ENCODE data around the gene C1orf141. TPM values are rescaled to one million over a fixed set of nuclear protein-coding genes. Genes with fewer than 3 reads are reported as not detected.
A peak's percentile ranks its signal among the peaks of the same experiment; 100 is the strongest.

Gene C1orf141
- total and polyA plus RNA-seq, 2 donors, result 0.05 TPM; not detected in 1

DNA sequence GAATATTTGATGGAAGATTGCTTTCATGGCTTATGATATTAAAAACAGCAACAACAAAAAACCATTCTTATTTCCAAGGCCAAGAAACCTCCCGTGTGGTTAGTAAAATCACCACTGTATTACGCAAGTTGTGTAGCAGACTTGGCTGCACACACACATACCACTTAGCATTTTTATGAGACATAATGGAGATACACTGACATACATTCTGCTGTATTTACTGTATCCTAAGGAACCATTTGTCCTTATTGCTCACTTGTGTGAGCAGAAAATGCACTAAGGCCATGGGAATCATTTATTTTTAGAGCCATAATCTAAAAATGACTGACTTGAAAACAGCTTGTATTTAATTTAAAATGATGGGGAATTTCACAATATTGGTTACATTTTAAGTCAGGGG is 584 bp upstream of the C1orf141 start:
- Histone ChIP-seq H3K4me1 (ENCODE audit: control insufficient read depth in 2 of 2, insufficient read depth in 2 of 2, low read length in 2 of 2) (peaks cover 2 to 10% of the 10 kb centered on the region in 2 donors), H3K4me3 (ENCODE audit: low read length in 2 of 2) (no peak overlapping the region), H3K27ac (ENCODE audit: low read depth in 1 of 2, low read length in 1 of 2) (no peak overlapping the region), H3K27me3 (ENCODE audit: control insufficient read depth in 2 of 2, insufficient read depth in 1 of 2, low read length in 1 of 2) (no peaks in the 10 kb centered on the region), H3K9me3 (ENCODE audit: control insufficient read depth in 2 of 2, insufficient read depth in 1 of 2, low read length in 1 of 2) (no peaks in the 10 kb centered on the region), H3K36me3 (ENCODE audit: control insufficient read depth in 2 of 2, insufficient read depth in 2 of 2, low read length in 1 of 2) (no peaks in the 10 kb centered on the region)
- no peak for DNase-seq (ENCODE audit: low read depth in 6 of 9, low spot score in 9 of 9)
- 93% methylated on average over 2 of the region's 2 CpGs for WGBS

DNA sequence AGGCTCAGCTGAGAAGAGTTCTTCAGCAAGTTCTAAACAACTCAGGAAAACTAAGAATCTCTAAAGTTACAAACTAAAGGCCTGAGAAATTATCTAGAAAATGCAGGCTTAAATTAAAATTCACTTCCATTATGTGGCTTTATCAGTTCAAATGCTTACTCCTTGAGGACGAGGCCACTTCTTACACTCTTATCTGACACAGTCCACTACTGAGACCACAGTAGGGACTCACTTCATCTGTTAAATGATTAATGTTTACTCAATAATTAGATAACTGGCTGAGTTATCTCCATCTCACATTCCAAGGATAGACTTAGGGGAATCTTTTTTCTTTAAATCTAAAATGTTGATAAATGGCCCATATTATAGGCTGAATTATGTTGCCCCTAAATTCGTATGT is 1.6 kb downstream of the C1orf141 start:
- Histone ChIP-seq H3K27ac (ENCODE audit: low read depth in 1 of 2, low read length in 1 of 2) (no peak overlapping the region), H3K4me1 (ENCODE audit: control insufficient read depth in 2 of 2, insufficient read depth in 2 of 2, low read length in 2 of 2) (peaks cover 2 to 10% of the 10 kb centered on the region in 2 donors), H3K9me3 (ENCODE audit: control insufficient read depth in 2 of 2, insufficient read depth in 1 of 2, low read length in 1 of 2) (no peaks in the 10 kb centered on the region), H3K27me3 (ENCODE audit: control insufficient read depth in 2 of 2, insufficient read depth in 1 of 2, low read length in 1 of 2) (no peaks in the 10 kb centered on the region), H3K36me3 (ENCODE audit: control insufficient read depth in 2 of 2, insufficient read depth in 2 of 2, low read length in 1 of 2) (no peaks in the 10 kb centered on the region), H3K4me3 (ENCODE audit: low read length in 2 of 2) (no peak overlapping the region)
- 99% methylated on average over 2 of the region's 2 CpGs for WGBS
- no peak for DNase-seq (ENCODE audit: low read depth in 6 of 9, low spot score in 9 of 9)

DNA sequence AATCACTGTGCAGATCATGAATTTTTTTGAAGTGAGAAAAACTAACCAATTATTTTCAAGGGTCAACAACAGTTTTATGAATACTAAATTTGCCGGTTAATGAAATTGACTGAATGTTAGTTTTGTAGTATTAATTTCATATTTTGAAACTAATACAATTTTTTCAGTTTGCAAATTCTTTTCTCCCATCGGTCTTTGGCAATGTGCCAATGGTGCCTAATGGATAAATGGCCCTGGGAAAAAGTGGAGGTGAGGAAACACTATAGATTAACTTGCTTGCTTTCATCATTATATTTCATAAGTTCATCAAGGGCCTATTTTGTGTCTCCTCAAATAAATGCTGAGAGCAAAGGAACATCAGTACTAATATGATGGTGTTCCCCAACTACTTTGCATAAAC is 4.1 kb downstream of the C1orf141 start:
- Histone ChIP-seq H3K27me3 (ENCODE audit: control insufficient read depth in 2 of 2, insufficient read depth in 1 of 2, low read length in 1 of 2) (no peaks in the 10 kb centered on the region), H3K4me1 (ENCODE audit: control insufficient read depth in 2 of 2, insufficient read depth in 2 of 2, low read length in 2 of 2) (peaks cover 2 to 10% of the 10 kb centered on the region in 2 donors), H3K9me3 (ENCODE audit: control insufficient read depth in 2 of 2, insufficient read depth in 1 of 2, low read length in 1 of 2) (no peaks in the 10 kb centered on the region), H3K27ac (ENCODE audit: low read depth in 1 of 2, low read length in 1 of 2) (no peak overlapping the region), H3K36me3 (ENCODE audit: control insufficient read depth in 2 of 2, insufficient read depth in 2 of 2, low read length in 1 of 2) (no peaks in the 10 kb centered on the region), H3K4me3 (ENCODE audit: low read length in 2 of 2) (no peak overlapping the region)
- WGBS, result 93% methylated on average over 2 of the region's 2 CpGs
- no peak for DNase-seq (ENCODE audit: low read depth in 6 of 9, low spot score in 9 of 9)

DNA sequence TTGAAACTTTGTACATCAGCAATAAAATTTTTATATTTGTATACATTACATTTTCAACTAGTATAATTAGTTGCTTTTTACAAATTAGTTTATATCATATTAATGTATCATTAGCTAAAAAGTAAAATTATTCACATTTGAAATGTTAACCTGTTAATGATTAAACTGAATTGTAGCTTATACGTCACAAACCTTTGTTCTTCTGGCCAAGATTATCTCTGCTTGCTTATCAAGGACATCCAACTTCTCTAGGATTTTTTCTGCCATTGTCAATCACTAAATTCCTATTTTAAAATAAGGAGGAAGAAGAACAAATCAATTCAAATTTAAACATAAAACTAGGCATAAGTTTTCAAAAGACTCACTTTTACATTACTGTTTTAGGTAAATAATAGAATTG is 7.8 kb downstream of the C1orf141 start:
- Histone ChIP-seq H3K4me1 (ENCODE audit: control insufficient read depth in 2 of 2, insufficient read depth in 2 of 2, low read length in 2 of 2) (no peaks in the 10 kb centered on the region), H3K27me3 (ENCODE audit: control insufficient read depth in 2 of 2, insufficient read depth in 1 of 2, low read length in 1 of 2) (no peaks in the 10 kb centered on the region), H3K4me3 (ENCODE audit: low read length in 2 of 2) (no peak overlapping the region), H3K9me3 (ENCODE audit: control insufficient read depth in 2 of 2, insufficient read depth in 1 of 2, low read length in 1 of 2) (no peaks in the 10 kb centered on the region), H3K27ac (ENCODE audit: low read depth in 1 of 2, low read length in 1 of 2) (no peak overlapping the region), H3K36me3 (ENCODE audit: control insufficient read depth in 2 of 2, insufficient read depth in 2 of 2, low read length in 1 of 2) (no peaks in the 10 kb centered on the region)
- WGBS, result 99% methylated on average over 1 of the region's 1 CpG
- DNase-seq (ENCODE audit: low read depth in 6 of 9, low spot score in 9 of 9), result no peak

DNA sequence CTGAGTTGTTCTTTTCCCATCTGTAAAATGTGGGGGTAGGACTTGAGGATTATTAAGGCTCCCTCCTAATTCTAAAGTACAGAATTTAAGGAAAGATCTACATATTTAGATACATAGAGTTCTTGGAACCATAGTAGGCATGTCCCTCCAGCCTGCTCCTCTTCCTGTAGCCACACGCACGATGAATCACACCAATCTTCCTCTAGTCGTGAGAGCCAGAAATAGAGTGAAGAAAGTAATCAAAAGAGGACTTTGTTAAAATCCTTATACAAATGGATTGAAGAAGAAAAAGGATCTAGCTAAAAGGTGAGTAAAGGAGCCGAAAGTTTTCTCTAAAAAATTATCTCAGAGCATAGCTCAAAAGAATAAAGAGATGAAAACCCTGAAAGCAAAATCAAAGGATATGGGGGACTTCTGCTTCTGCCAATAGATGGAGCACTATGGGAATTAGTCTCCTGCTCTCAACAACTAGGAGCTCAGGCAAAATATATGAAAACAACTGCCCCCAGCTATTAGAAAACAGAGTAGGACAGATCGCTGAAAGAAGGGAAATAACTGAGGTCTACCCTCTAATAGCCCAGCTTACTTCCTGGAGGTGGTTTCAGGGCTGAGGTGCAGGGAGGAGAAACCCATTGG is 8.5 kb downstream of the C1orf141 start:
- H3K4me3 ChIP-seq (ENCODE audit: low read length in 2 of 2), result no peak overlapping the region
- no peaks in the 10 kb centered on the region for H3K9me3 ChIP-seq (ENCODE audit: control insufficient read depth in 2 of 2, insufficient read depth in 1 of 2, low read length in 1 of 2)
- no peak overlapping the region for H3K27ac ChIP-seq (ENCODE audit: low read depth in 1 of 2, low read length in 1 of 2)
- no peak for DNase-seq (ENCODE audit: low read depth in 6 of 9, low spot score in 9 of 9)
- no peaks in the 10 kb centered on the region for H3K36me3 ChIP-seq (ENCODE audit: control insufficient read depth in 2 of 2, insufficient read depth in 2 of 2, low read length in 1 of 2)
- H3K4me1 ChIP-seq (ENCODE audit: control insufficient read depth in 2 of 2, insufficient read depth in 2 of 2, low read length in 2 of 2), result no peaks in the 10 kb centered on the region
- no peaks in the 10 kb centered on the region for H3K27me3 ChIP-seq (ENCODE audit: control insufficient read depth in 2 of 2, insufficient read depth in 1 of 2, low read length in 1 of 2)
- WGBS, result 93% methylated on average over 5 of the region's 5 CpGs

DNA sequence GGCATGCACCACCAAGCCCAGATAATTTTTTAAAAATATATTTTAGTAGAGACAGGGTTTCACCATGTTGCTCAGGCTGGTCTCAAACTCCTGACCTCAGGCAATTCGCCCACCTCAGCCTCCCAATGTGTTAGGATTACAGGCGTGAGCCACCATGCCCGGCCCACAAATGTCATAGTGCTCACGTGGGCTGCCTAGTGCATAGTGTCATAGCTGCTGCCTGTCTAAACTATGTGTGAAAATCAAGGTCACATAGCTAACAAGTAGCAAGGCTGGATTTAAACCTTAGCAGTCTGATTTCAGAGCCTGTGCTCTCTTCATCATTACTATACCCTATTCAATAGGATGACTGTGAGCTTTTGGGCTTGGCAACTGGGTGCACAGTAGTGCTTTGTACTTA is 10.3 kb downstream of the C1orf141 start:
- over 99% methylated on average over 4 of the region's 4 CpGs for WGBS
- H3K9me3 ChIP-seq (ENCODE audit: control insufficient read depth in 2 of 2, insufficient read depth in 1 of 2, low read length in 1 of 2), result no peaks in the 10 kb centered on the region
- H3K27me3 ChIP-seq (ENCODE audit: control insufficient read depth in 2 of 2, insufficient read depth in 1 of 2, low read length in 1 of 2), result no peaks in the 10 kb centered on the region
- H3K4me1 ChIP-seq (ENCODE audit: control insufficient read depth in 2 of 2, insufficient read depth in 2 of 2, low read length in 2 of 2), result no peaks in the 10 kb centered on the region
- no peak overlapping the region for H3K27ac ChIP-seq (ENCODE audit: low read depth in 1 of 2, low read length in 1 of 2)
- H3K36me3 ChIP-seq (ENCODE audit: control insufficient read depth in 2 of 2, insufficient read depth in 2 of 2, low read length in 1 of 2), result no peaks in the 10 kb centered on the region
- DNase-seq (ENCODE audit: low read depth in 6 of 9, low spot score in 9 of 9), result no peak
- H3K4me3 ChIP-seq (ENCODE audit: low read length in 2 of 2), result no peak overlapping the region

DNA sequence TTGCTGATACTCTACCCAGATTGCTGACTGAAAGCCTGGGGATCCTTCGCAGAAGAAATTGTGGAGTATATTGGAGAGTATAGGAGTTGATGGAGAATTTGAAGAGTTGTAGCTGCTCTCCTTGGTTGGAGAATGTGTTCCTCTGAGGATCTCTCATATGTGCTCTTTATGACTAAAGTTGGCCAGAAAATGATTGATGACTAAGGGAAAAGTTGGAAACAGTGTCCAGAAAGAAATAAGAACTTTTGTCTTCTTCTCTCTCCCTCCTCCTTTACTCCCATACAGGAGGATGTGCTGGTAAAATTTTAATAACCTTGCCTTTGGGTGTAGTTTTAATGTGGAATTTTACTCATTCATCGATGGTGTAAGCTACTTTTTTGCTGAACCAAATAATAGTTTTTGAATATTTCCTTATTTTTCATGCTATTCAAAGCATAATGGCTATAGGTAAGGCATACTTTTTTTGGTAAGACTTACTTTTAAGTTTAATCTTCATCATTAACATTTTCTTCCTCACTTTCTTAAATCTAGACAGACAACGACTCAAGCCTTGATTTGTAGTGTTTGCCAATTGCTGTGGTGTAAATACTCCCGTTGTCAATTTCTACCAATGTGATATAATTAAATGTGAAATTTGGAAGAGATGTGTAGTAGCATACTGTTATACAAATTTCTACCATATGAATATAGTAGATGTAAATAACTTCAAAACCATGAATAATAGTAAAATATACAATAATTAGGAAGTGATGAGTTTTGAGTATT is 13.7 kb downstream of the C1orf141 start:
- no peaks in the 10 kb centered on the region for H3K27me3 ChIP-seq (ENCODE audit: control insufficient read depth in 2 of 2, insufficient read depth in 1 of 2, low read length in 1 of 2)
- H3K36me3 ChIP-seq (ENCODE audit: control insufficient read depth in 2 of 2, insufficient read depth in 2 of 2, low read length in 1 of 2), result no peaks in the 10 kb centered on the region
- no peak overlapping the region for H3K4me3 ChIP-seq (ENCODE audit: low read length in 2 of 2)
- H3K27ac ChIP-seq (ENCODE audit: low read depth in 1 of 2, low read length in 1 of 2), result no peak overlapping the region
- no peak for DNase-seq (ENCODE audit: low read depth in 6 of 9, low spot score in 9 of 9)
- H3K9me3 ChIP-seq (ENCODE audit: control insufficient read depth in 2 of 2, insufficient read depth in 1 of 2, low read length in 1 of 2), result no peaks in the 10 kb centered on the region
- peaks cover 5 to 6% of the 10 kb centered on the region in 2 donors for H3K4me1 ChIP-seq (ENCODE audit: control insufficient read depth in 2 of 2, insufficient read depth in 2 of 2, low read length in 2 of 2)
- 97% methylated on average over 4 of the region's 4 CpGs for WGBS

DNA sequence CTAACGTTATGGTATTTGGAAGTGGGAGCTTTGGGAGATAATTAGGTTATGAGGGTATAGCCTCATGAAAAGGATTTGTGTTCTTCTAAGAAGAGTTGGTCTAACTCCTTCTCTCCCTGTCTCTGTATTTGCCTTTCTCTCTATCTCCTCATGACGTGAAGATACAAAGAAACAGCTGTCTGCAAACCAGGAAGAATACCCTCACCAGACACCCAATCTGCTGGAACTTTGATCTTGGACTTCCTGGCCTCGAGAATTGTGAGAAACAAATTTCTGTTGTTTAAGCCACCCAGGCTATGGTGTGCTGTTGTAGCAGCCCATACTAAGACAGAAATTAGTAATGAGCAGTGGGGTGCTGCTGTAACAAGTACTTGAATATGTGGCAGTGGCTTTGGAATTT is 16.1 kb downstream of the C1orf141 start:
- WGBS, result 44% methylated on average over 3 of the region's 3 CpGs
- Histone ChIP-seq H3K27ac (ENCODE audit: low read depth in 1 of 2, low read length in 1 of 2) (no peak overlapping the region), H3K4me1 (ENCODE audit: control insufficient read depth in 2 of 2, insufficient read depth in 2 of 2, low read length in 2 of 2) (peaks cover 5 to 6% of the 10 kb centered on the region in 2 donors), H3K4me3 (ENCODE audit: low read length in 2 of 2) (no peak overlapping the region), H3K9me3 (ENCODE audit: control insufficient read depth in 2 of 2, insufficient read depth in 1 of 2, low read length in 1 of 2) (no peaks in the 10 kb centered on the region), H3K36me3 (ENCODE audit: control insufficient read depth in 2 of 2, insufficient read depth in 2 of 2, low read length in 1 of 2) (no peaks in the 10 kb centered on the region), H3K27me3 (ENCODE audit: control insufficient read depth in 2 of 2, insufficient read depth in 1 of 2, low read length in 1 of 2) (no peaks in the 10 kb centered on the region)
- DNase-seq (ENCODE audit: low read depth in 6 of 9, low spot score in 9 of 9), result peak in 3 of 9 donors; percentile 7 to 38 (median 21)

DNA sequence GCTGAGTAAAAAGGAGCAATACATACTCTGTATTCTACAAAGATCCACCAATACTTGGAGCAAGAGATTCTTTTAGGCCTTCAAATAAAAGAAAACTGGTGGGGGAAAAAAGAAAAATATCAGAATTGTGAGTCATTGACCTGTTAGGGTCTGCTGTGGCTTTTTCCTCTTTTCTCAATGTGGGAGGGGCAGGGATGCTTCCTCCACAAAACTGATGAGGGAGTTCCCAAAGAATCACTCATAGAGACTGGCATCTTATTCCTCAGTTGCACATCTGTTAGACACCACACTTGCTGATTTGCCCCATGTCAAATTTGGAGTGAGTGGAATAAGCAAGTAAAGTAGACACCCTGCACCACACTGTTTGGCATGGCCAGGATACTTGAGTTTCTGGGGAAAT is 16.6 kb downstream of the C1orf141 start:
- H3K9me3 ChIP-seq (ENCODE audit: control insufficient read depth in 2 of 2, insufficient read depth in 1 of 2, low read length in 1 of 2), result no peaks in the 10 kb centered on the region
- no peaks in the 10 kb centered on the region for H3K27me3 ChIP-seq (ENCODE audit: control insufficient read depth in 2 of 2, insufficient read depth in 1 of 2, low read length in 1 of 2)
- peaks cover 5 to 6% of the 10 kb centered on the region in 2 donors for H3K4me1 ChIP-seq (ENCODE audit: control insufficient read depth in 2 of 2, insufficient read depth in 2 of 2, low read length in 2 of 2)
- no peak overlapping the region for H3K4me3 ChIP-seq (ENCODE audit: low read length in 2 of 2)
- no peak overlapping the region for H3K27ac ChIP-seq (ENCODE audit: low read depth in 1 of 2, low read length in 1 of 2)
- H3K36me3 ChIP-seq (ENCODE audit: control insufficient read depth in 2 of 2, insufficient read depth in 2 of 2, low read length in 1 of 2), result no peaks in the 10 kb centered on the region
- no peak for DNase-seq (ENCODE audit: low read depth in 6 of 9, low spot score in 9 of 9)

Data from thymus (tissue), 11 donors.